SU-DHL-6 (cell line): ENCODE results near the gene HS6ST3.

Experiments used
- CTCF ChIP-seq: fragments of 200-600 bp; sonication (generic); IDR thresholded peaks from one replicate; pipeline ENCODE4 v1.5.1; 2017; ENCODE audit warnings: antibody characterized with exemption, mild to moderate bottlenecking, low read length, moderate library complexity; ENCODE audit not compliant: insufficient read depth, poor library complexity, severe bottlenecking
- EZH2phosphoT487 ChIP-seq: fragments of 200-600 bp; sonication (generic), shearing (Covaris generic); conservative IDR thresholded peaks from 2 replicates; pipeline ENCODE4 v1.6.1; 2018; ENCODE audit warnings: mild to moderate bottlenecking, antibody characterized with exemption, low read length, moderate library complexity, mixed read lengths

- no peak for TF ChIP-seq CTCF
- TF ChIP-seq EZH2phosphoT487: no peak
Measured at GRCh38 chr13:96794669-96795068, 704.8 kb downstream of the HS6ST3 start.
